ENCODE data around the gene INSC. TPM values are rescaled to one million over a fixed set of nuclear protein-coding genes. Genes with fewer than 3 reads are reported as not detected.

The INSC gene
- total RNA-seq, 1 experiment from 2014 or later = not detected

- intact Hi-C loops (cut with micrococcal nuclease; ENCODE audit: unreplicated experiment) = no loop called here
- DNase-seq = no peak
- no TSS peak for BruUV-seq (replicated peaks)
- ChIA-PET POLR2A (ENCODE audit: unreplicated experiment) (no interaction called here), CTCF (no interaction called here)
- TF ChIP-seq EZH2 (IDR thresholded peaks at IDR 0.05; ENCODE audit: low read depth) (no peak), CTCF (conservative IDR thresholded peaks at IDR 0.05) (no peak)
- no peaks in the 10 kb centered on the region for H3K36me3 ChIP-seq (ENCODE audit: low read depth)
- H3K4me1 ChIP-seq (replicated peaks; ENCODE audit: insufficient read depth) = no peaks in the 10 kb centered on the region
- no peak overlapping the region for H3K27ac ChIP-seq
- H2AFZ ChIP-seq = no peak overlapping the region
- H4K20me1 ChIP-seq (ENCODE audit: insufficient read depth) = no peaks in the 10 kb centered on the region
- H3F3A ChIP-seq (ENCODE audit: insufficient read depth, low read depth) = no peaks in the 10 kb centered on the region
- no peak overlapping the region for H3K4me3 ChIP-seq
- H3K9me3 ChIP-seq (ENCODE audit: insufficient read depth, low read depth) = no peaks in the 10 kb centered on the region
- no peaks in the 10 kb centered on the region for H3K27me3 ChIP-seq (ENCODE audit: insufficient read depth, low read depth)
- H3K9me2 ChIP-seq (ENCODE audit: insufficient read depth) = no peaks in the 10 kb centered on the region
- no peaks in the 10 kb centered on the region for H3K79me2 ChIP-seq (ENCODE audit: low read depth)
- H3K4me2 ChIP-seq = no peak overlapping the region
Measured at GRCh38 chr11:15289723-15290122, 175.0 kb downstream of the INSC start.

- Histone ChIP-seq H3K79me2 (ENCODE audit: low read depth) (no peaks in the 10 kb centered on the region), H3F3A (ENCODE audit: insufficient read depth, low read depth) (no peaks in the 10 kb centered on the region), H2AFZ (no peak overlapping the region), H3K27me3 (ENCODE audit: insufficient read depth, low read depth) (no peaks in the 10 kb centered on the region), H3K9me2 (ENCODE audit: insufficient read depth) (no peaks in the 10 kb centered on the region), H3K9me3 (ENCODE audit: insufficient read depth, low read depth) (no peaks in the 10 kb centered on the region), H4K20me1 (ENCODE audit: insufficient read depth) (no peaks in the 10 kb centered on the region), H3K27ac (no peak overlapping the region), H3K4me1 (replicated peaks; ENCODE audit: insufficient read depth) (no peaks in the 10 kb centered on the region), H3K4me3 (no peak overlapping the region), H3K4me2 (no peak overlapping the region), H3K36me3 (ENCODE audit: low read depth) (no peaks in the 10 kb centered on the region)
- no peak for DNase-seq
- intact Hi-C loops (cut with micrococcal nuclease; ENCODE audit: unreplicated experiment) = no loop called here
- no TSS peak for BruUV-seq (replicated peaks)
- no peak for TF ChIP-seq CTCF (conservative IDR thresholded peaks at IDR 0.05)
- no peak for TF ChIP-seq EZH2 (IDR thresholded peaks at IDR 0.05; ENCODE audit: low read depth)
- ChIA-PET CTCF (no interaction called here), POLR2A (ENCODE audit: unreplicated experiment) (no interaction called here)
Measured at GRCh38 chr11:15291885-15292284, 177.2 kb downstream of the INSC start.

- H2AFZ ChIP-seq = no peak overlapping the region
- no peak for DNase-seq
- no peak overlapping the region for H3K4me2 ChIP-seq
- H3K9me3 ChIP-seq (ENCODE audit: insufficient read depth, low read depth) = no peaks in the 10 kb centered on the region
- TF ChIP-seq EZH2 (IDR thresholded peaks at IDR 0.05; ENCODE audit: low read depth) = no peak
- no peak for TF ChIP-seq CTCF (conservative IDR thresholded peaks at IDR 0.05)
- ChIA-PET POLR2A (ENCODE audit: unreplicated experiment) (no interaction called here), CTCF (no interaction called here)
- H4K20me1 ChIP-seq (ENCODE audit: insufficient read depth) = no peaks in the 10 kb centered on the region
- no peaks in the 10 kb centered on the region for H3K9me2 ChIP-seq (ENCODE audit: insufficient read depth)
- no TSS peak for BruUV-seq (replicated peaks)
- H3K79me2 ChIP-seq (ENCODE audit: low read depth) = no peaks in the 10 kb centered on the region
- H3K4me3 ChIP-seq = no peak overlapping the region
- no peaks in the 10 kb centered on the region for H3K36me3 ChIP-seq (ENCODE audit: low read depth)
- no peaks in the 10 kb centered on the region for H3K27me3 ChIP-seq (ENCODE audit: insufficient read depth, low read depth)
- intact Hi-C loops (cut with micrococcal nuclease; ENCODE audit: unreplicated experiment) = no loop called here
- H3F3A ChIP-seq (ENCODE audit: insufficient read depth, low read depth) = no peaks in the 10 kb centered on the region
- no peak overlapping the region for H3K27ac ChIP-seq
- no peaks in the 10 kb centered on the region for H3K4me1 ChIP-seq (replicated peaks; ENCODE audit: insufficient read depth)
Measured at GRCh38 chr11:15293975-15294620, 179.4 kb downstream of the INSC start.
